CD4-positive, alpha-beta T cell treated with Interleukin-6 at 100 ng/mL for 8 hours (primary cell): ENCODE data around the gene WBP4.
"Not testable (repeated sequence)": the region's sequence is repeated elsewhere in the genome, so short reads cannot be mapped to it uniquely, and the experiment has no call there.

ENCODE experiments used
- DNase-seq: peaks from one replicate; pipeline ENCODE4 v3.0.0-alpha.2; 2020; ENCODE audit warnings: mixed read lengths, low spot score

Gene WBP4

GRCh38 chr13:41061075-41061913 is at the start of gene WBP4:
Gene WBP4 (plus strand): TSS chr13:41061509. CDS start chr13:41061674, 165 bp downstream.
- DNase-seq: peak; percentile 79

- DNase-seq: no peak
Observed at GRCh38 chr13:41012536-41012935, 48.8 kb upstream of the WBP4 start.

- DNase-seq: no peak
Observed at GRCh38 chr13:41013835-41014234, 47.5 kb upstream of the WBP4 start.

- no peak for DNase-seq
Observed at GRCh38 chr13:41015920-41016319, 45.4 kb upstream of the WBP4 start.

- DNase-seq: peak; percentile 34
Observed at GRCh38 chr13:41017159-41017558, 44.1 kb upstream of the WBP4 start.

- DNase-seq: peak; percentile 23
Observed at GRCh38 chr13:41017817-41018601, 43.3 kb upstream of the WBP4 start.

GRCh38 chr13:41018602-41018948 is 42.7 kb upstream of the WBP4 start:
- DNase-seq: no peak

GRCh38 chr13:41019011-41019487 is 42.3 kb upstream of the WBP4 start, which contains the start of gene ELF1:
Gene ELF1 (minus strand): TSS chr13:41019316. CDS start chr13:40982054, 37,262 bp downstream.
- DNase-seq: peak; percentile 75

GRCh38 chr13:41019578-41020347 is 41.5 kb upstream of the WBP4 start:
- DNase-seq: no peak

GRCh38 chr13:41025518-41025917 is 35.8 kb upstream of the WBP4 start:
- no peak for DNase-seq

GRCh38 chr13:41026788-41027187 is 34.5 kb upstream of the WBP4 start:
- no peak for DNase-seq

- DNase-seq: no peak
Observed at GRCh38 chr13:41028051-41028450, 33.3 kb upstream of the WBP4 start.

GRCh38 chr13:41029629-41030028 is 31.7 kb upstream of the WBP4 start:
- peak; percentile 14 for DNase-seq

GRCh38 chr13:41032691-41033376 is 28.5 kb upstream of the WBP4 start:
- no peak for DNase-seq

GRCh38 chr13:41034382-41034781 is 26.9 kb upstream of the WBP4 start:
- DNase-seq: no peak

- no peak for DNase-seq
Observed at GRCh38 chr13:41034881-41035280, 26.4 kb upstream of the WBP4 start.

GRCh38 chr13:41036557-41036956 is 24.8 kb upstream of the WBP4 start:
- not testable (repeated sequence) for DNase-seq

GRCh38 chr13:41039746-41040145 is 21.6 kb upstream of the WBP4 start:
- DNase-seq: no peak

GRCh38 chr13:41040584-41041334 is 20.6 kb upstream of the WBP4 start:
- DNase-seq: no peak

GRCh38 chr13:41042419-41042818 is 18.9 kb upstream of the WBP4 start:
- DNase-seq: not testable (repeated sequence)

GRCh38 chr13:41048640-41049039 is 12.7 kb upstream of the WBP4 start:
- DNase-seq: no peak
